GM18498 (cell line): Measurements from ENCODE around the gene IMMP2L.
"Not testable (repeated sequence)": the region's sequence is repeated elsewhere in the genome, so short reads cannot be mapped to it uniquely, and the experiment has no call there.

Source experiments
- ATAC-seq: cut with Tn5 transposase; IDR thresholded peaks from one replicate; pipeline ENCODE4 v1.9.1; 2021; ENCODE audit warnings: mild to moderate bottlenecking, moderate library complexity; ENCODE audit not compliant: unreplicated experiment

The IMMP2L gene

GRCh38 chr7:111282626-111283025, 279.7 kb downstream of the IMMP2L start:
- ATAC-seq = no peak

GRCh38 chr7:111274857-111275256, 287.4 kb downstream of the IMMP2L start:
- ATAC-seq = no peak

DNA sequence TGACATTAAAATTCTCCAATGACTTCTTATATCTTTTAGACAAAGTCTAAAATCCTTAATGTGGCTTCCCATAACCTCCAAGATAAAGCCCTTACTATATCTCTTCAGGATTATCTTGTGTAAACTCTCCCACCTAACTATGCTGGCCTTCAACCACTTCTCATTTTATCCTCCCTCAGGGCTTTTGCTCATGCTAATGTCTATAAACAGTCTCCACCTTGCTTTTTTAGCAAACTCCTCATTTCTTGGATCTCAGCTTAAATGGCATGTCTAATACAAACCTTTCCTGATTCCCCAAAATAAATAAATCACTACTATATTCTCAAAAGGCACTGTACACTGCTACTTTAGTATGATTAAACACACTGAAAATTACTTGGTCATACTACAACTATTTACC, 290.2 kb downstream of the IMMP2L start:
- ATAC-seq = no peak

DNA sequence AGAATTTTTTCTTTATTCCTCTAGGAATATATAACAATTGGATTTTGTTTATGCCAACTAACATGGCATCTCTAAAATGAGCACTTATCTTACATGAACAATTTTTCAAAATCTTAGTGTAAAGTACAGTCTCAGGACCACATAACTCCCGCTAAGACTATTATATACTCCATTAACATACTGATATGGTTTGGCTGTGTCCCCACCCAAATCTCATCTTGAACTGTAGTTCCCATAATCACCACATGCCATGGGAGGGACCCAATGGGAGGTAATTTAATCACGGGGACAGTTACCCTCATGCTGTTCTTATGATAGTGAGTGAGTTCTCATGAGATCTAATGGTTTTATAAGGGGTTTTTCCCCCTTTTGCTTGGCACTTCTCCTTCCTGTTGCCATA, 291.5 kb downstream of the IMMP2L start:
- ATAC-seq = not testable (repeated sequence)

- ATAC-seq = no peak
These were observed 293.4 kb downstream of the IMMP2L start for GRCh38 chr7:111268941-111269340.

- ATAC-seq = no peak
These were observed 295.7 kb downstream of the IMMP2L start for GRCh38 chr7:111266613-111267012.

- no peak for ATAC-seq
These were observed 296.9 kb downstream of the IMMP2L start for GRCh38 chr7:111265394-111265793.

- no peak for ATAC-seq
These were observed 297.3 kb downstream of the IMMP2L start for GRCh38 chr7:111264981-111265380.

DNA sequence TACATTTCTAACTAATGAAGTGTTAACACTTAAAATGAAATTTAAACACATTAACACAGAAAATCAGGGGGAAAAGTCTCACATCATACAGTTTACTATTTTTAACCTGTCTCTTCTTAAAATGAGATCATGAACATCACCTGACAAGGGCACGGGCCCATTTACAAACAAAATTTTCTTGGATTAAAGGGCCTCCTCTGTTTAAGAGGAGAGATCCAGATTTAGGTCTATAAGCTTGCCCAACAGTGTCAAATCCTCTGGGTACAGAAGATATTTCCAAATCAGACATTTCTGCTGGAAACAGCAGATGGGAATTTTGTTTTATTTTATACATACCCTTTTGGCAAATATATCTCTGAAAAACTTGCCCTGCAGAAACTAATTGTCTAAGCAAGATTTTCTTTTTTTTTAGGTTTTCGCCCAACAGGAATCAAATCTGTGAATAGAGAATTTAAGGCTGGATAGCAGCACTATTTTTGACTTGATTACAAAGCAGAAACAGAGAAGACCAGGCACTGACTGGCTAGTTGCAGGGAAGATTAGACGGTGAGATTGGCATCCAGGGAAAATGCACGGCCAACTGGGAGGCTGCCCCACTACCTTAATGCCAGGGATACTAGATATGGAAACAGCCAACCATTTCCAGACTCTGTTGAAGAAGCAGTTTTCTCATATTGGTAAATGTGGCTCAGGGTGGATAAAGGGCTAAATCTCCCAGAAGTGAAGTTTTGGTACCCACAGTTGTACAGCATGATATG, 298.0 kb downstream of the IMMP2L start:
- no peak for ATAC-seq

DNA sequence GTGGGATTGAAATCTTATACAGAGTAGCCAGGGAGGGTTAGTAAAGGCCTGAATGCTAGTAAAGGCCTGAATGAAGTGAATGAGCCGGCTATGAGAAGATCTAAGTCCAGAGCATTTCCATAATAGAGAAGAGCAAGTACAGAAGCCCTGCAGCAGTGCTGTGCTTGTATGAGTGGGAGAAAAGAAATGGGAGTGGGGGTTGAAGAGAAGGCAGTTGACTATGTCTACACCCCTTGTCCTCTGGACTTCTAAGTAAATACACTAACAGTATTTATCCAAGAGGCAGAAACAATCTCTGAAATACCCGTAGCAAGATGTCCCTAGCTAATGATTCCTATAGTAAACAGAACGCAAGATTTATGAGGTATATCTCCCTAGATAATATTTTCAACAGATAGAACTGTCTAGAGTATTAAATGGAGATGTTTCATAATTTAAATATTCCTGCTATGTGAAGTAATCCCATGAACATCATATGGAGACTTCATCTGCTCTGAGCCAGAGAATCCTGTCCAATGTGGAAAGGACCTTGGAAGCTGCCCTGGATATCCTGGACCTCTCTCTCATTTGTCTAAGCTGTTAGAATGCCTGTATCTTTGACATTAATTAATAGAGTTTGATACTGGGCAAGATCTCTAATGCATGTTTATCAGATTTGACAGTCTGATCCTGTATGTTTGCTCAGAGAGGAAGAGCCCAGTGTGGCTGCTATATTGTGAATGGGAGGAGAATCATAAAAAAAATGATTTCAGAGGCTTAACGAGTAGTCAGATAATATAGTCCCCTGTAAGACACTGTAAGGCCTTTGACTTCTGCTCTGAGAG, 299.8 kb downstream of the IMMP2L start:
- ATAC-seq = no peak

DNA sequence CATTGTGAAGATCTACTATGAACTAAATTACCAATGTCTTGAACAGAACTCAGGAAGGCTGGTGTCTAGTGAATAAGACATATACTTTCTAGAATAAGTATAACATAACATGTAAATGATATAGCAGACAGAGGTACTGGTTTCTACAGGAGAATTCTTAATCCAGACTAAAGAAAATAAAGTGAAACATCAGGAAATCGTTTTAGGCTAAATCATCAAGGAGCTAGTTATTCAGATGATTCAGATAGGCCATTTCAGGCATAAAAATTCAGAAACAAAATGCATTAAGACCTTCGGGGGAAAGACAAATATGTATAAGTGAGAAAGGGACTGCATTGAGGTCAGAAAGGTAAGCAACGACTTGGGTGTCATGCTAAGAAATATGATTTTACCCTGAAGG, 300.8 kb downstream of the IMMP2L start:
- ATAC-seq = no peak

GRCh38 chr7:111259991-111260390, 302.3 kb downstream of the IMMP2L start:
- no peak for ATAC-seq

DNA sequence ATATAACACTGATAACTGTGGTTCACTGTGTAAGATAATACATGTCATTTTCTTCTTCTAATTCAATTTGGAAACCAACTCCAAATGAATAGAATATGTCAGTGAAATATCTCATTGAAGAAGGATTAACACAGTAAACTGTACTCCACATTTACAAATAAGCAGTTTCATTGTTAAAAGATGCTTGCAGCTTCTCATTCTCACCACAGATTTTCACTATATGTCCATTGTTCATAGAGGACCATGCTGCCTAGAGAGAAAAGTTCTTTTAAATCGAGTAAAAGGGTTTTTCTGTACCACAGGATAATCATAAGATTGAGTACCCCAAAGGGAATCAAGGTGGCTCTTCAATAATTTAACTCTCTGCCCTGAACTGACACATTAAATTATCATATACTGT, 305.9 kb downstream of the IMMP2L start:
- no peak for ATAC-seq

- ATAC-seq = no peak
These were observed 306.7 kb downstream of the IMMP2L start for GRCh38 chr7:111255576-111255975.

GRCh38 chr7:111251365-111251764, 310.9 kb downstream of the IMMP2L start:
- not testable (repeated sequence) for ATAC-seq

DNA sequence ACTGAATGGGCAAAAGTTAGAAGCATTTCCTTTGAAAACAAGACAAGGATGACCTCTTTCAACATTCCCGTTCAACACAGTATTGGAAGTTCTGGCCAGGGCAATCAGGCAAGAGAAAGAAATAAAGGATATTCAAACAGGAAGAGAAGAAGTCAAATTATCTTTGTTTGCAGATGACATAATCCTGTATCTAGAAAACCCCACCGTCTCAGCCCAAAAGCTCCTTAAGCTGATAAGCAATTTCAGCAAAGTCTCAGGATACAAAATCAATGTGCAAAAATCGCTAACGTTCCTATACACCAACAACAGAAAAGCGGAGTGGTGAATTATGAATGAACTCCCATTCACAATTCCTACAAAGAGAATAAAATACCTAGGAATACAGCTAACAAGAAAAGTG, 312.5 kb downstream of the IMMP2L start:
- ATAC-seq = not testable (repeated sequence)

GRCh38 chr7:111242141-111242755, 320.0 kb downstream of the IMMP2L start:
- ATAC-seq = no peak

- no peak for ATAC-seq
These were observed 321.9 kb downstream of the IMMP2L start for GRCh38 chr7:111240371-111240770.

DNA sequence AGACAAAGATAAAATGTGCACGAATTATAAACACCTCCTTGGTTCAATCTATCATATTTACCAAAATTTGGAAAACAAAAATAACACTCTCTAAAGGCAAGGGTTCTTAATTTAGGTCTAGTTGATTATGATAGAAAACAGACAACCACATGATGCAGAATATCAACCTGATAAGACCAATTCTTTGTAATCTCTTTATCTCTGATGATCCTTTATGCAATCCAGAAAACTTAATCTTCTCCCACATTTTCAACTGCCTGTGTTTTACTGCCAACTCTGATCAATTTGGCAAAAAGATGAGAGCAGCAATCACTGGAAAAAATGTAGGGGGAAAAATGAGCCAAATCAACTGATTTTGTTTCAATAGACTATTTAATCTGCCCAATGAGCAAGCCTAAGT, 322.9 kb downstream of the IMMP2L start:
- no peak for ATAC-seq

- ATAC-seq = no peak
These were observed 323.4 kb downstream of the IMMP2L start for GRCh38 chr7:111238886-111239285.

- no peak for ATAC-seq
These were observed 326.6 kb downstream of the IMMP2L start for GRCh38 chr7:111235709-111236108.
